SK-N-SH (cell line): ENCODE results near the gene TSHR.

Experiments
- MXI1 ChIP-seq: IDR thresholded peaks from 2 replicates; pipeline ENCODE4 v1.6.1; 2012; ENCODE audit warnings: mild to moderate bottlenecking, low read depth, low read length, improper control_type of control experiment
- TF ChIP-seq, protein P1 (sequence below): fragments of 200-600 bp; sonication (generic); IDR thresholded peaks from 2 replicates; pipeline ENCODE4 v1.6.1; 2017; ENCODE audit warnings: antibody characterized with exemption, mild to moderate bottlenecking, moderate library complexity
- TF ChIP-seq, protein P2 (sequence below): fragments of 150-350 bp; IDR thresholded peaks from 2 replicates; pipeline ENCODE4 v1.6.1; 2017; ENCODE audit warnings: antibody characterized with exemption, low read length, low read depth, borderline replicate concordance
- TF ChIP-seq, protein P3 (sequence below): IDR thresholded peaks from 2 replicates; pipeline ENCODE4 v1.6.1; 2012; ENCODE audit warnings: mild to moderate bottlenecking, low read depth, low read length, moderate library complexity

DNA sequence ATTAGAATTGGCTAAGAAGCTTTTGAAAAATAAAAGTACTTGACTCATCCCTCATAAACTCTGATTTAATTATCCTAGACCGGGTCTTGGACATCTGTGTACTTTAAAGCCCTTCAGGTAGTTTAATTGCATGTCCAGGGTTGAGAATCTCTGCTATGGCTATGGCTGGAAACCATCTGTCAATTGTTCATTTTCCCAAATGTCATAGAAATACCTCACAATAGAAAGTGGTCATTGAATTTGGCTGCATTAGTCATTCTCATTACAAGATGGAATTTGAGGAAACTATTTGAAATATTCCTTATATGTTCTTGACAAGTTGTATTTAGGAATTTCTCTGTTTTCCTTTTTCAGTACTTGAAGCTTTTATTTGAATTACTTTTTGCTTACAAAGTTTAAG, 111.3 kb downstream of the TSHR start:
- no peak for TF ChIP-seq MXI1
- TF ChIP-seq, protein P1, sequence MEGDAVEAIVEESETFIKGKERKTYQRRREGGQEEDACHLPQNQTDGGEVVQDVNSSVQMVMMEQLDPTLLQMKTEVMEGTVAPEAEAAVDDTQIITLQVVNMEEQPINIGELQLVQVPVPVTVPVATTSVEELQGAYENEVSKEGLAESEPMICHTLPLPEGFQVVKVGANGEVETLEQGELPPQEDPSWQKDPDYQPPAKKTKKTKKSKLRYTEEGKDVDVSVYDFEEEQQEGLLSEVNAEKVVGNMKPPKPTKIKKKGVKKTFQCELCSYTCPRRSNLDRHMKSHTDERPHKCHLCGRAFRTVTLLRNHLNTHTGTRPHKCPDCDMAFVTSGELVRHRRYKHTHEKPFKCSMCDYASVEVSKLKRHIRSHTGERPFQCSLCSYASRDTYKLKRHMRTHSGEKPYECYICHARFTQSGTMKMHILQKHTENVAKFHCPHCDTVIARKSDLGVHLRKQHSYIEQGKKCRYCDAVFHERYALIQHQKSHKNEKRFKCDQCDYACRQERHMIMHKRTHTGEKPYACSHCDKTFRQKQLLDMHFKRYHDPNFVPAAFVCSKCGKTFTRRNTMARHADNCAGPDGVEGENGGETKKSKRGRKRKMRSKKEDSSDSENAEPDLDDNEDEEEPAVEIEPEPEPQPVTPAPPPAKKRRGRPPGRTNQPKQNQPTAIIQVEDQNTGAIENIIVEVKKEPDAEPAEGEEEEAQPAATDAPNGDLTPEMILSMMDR = no peak
- TF ChIP-seq, protein P2, sequence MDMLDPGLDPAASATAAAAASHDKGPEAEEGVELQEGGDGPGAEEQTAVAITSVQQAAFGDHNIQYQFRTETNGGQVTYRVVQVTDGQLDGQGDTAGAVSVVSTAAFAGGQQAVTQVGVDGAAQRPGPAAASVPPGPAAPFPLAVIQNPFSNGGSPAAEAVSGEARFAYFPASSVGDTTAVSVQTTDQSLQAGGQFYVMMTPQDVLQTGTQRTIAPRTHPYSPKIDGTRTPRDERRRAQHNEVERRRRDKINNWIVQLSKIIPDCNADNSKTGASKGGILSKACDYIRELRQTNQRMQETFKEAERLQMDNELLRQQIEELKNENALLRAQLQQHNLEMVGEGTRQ = no peak
- TF ChIP-seq, protein P3, sequence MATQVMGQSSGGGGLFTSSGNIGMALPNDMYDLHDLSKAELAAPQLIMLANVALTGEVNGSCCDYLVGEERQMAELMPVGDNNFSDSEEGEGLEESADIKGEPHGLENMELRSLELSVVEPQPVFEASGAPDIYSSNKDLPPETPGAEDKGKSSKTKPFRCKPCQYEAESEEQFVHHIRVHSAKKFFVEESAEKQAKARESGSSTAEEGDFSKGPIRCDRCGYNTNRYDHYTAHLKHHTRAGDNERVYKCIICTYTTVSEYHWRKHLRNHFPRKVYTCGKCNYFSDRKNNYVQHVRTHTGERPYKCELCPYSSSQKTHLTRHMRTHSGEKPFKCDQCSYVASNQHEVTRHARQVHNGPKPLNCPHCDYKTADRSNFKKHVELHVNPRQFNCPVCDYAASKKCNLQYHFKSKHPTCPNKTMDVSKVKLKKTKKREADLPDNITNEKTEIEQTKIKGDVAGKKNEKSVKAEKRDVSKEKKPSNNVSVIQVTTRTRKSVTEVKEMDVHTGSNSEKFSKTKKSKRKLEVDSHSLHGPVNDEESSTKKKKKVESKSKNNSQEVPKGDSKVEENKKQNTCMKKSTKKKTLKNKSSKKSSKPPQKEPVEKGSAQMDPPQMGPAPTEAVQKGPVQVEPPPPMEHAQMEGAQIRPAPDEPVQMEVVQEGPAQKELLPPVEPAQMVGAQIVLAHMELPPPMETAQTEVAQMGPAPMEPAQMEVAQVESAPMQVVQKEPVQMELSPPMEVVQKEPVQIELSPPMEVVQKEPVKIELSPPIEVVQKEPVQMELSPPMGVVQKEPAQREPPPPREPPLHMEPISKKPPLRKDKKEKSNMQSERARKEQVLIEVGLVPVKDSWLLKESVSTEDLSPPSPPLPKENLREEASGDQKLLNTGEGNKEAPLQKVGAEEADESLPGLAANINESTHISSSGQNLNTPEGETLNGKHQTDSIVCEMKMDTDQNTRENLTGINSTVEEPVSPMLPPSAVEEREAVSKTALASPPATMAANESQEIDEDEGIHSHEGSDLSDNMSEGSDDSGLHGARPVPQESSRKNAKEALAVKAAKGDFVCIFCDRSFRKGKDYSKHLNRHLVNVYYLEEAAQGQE = no peak
